ENCODE results near the gene CERS4.
"Not testable (repeated sequence)": the region's sequence is repeated elsewhere in the genome, so short reads cannot be mapped to it uniquely, and the experiment has no call there.

The CERS4 gene

GRCh38 chr19:8269724-8270123, 60.6 kb downstream of the CERS4 start:
- DNase-seq = no peak

GRCh38 chr19:8276508-8276907, 67.3 kb downstream of the CERS4 start:
- not testable (repeated sequence) for DNase-seq

- DNase-seq = not testable (repeated sequence)
Observed at GRCh38 chr19:8291337-8291736, 82.2 kb downstream of the CERS4 start.

DNA sequence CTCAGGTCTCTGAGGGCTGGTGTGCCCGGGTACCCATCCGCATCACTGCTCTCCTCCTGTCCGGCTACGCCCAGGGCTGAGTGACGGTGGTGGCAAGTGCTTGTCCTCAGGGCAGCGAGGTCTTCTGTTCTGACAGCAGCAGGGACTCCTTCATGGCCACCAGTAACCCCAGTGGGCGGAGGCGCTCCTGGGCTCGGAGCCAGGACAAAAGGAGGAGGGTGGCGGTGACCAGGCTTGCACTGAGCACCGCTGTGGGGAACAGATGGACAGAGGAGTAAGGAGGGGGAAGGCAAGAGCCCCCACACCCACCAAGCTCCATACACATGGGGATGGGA, 93.2 kb downstream of the CERS4 start:
- no peak for DNase-seq

DNA sequence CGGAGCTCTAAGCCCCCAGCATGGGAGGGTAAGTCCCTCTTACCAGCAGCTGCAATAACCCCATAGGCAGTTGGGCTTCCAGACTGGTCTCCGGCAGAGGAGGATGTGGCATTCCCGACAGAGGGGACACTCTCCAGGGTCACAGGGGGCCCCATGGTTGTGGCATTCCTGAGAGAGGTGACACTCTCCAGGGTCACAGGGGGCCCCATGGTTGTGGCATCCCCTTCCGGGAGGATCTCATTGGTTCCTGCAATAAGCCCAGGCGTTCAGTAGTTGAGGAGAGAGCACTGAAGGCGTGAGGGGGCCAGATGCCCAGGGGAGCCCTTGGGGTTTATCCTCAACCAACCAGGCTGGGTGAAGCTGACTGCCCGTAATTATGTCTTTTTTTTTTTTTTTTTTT, 93.6 kb downstream of the CERS4 start:
- no peak for DNase-seq

- DNase-seq = no peak
Observed at GRCh38 chr19:8304841-8305621, 95.9 kb downstream of the CERS4 start.

DNA sequence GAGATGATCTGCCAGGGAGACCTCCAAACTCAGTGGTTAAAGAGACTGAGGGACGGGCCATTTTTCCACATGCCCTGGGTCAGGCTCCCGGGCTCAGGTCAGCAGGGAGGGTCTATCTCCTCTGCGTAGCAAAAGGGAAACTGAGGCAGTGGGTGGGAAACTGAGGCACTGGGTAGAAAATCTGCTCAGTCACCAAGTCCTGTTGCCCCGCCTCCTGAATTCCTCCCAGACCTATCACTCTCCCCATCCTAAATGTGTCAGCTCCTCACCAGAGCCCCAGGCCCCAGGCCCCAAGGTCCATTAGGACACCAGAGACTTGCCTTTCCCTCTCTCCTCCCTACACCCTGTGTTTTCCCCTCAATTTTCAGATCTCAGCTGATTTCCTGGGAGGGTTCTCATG, 96.6 kb downstream of the CERS4 start:
- DNase-seq = no peak

GRCh38 chr19:8306235-8307054, 97.3 kb downstream of the CERS4 start:
- no peak for DNase-seq

DNA sequence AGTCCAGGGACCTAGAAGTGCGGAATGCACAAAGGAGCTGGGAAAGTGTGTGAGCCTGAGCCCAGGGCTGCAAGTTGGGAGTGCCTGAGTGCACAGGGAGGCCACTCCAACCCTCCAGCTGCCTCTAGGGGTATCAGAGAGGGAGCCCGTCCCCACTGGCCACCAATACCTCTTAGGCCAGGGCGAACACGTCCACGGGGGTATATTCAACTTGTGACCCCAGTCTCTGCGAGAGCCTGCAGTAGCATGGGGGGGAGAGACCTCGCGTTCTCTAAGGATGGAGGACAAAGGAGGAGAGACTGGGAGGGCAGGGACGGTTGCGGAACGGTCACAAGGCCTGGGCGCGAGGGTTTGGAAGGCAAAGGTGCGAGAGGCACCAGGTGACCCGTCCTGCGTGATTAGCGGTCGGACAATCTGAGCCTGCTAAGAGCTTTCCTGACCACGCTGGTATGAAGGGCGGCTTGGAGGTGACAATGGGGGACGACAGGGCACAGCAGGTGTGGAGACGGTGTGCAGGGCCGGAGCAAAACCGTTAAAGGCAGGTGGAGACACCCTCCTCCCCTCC, 98.3 kb downstream of the CERS4 start:
- peak; percentile 46 for DNase-seq

GRCh38 chr19:8307965-8308866, 99.0 kb downstream of the CERS4 start, which contains the start of gene CD320:
TSS of gene CD320 (minus strand) at chr19:8308358. CDS start at chr19:8308290, 68 bp downstream.
- DNase-seq = peak; percentile 96

GRCh38 chr19:8308891-8309291, 99.7 kb downstream of the CERS4 start:
- DNase-seq = no peak

- no peak for DNase-seq
Observed at GRCh38 chr19:8310342-8311055, 101.3 kb downstream of the CERS4 start.

- DNase-seq = peak; percentile 77
Observed at GRCh38 chr19:8311461-8312260, 102.5 kb downstream of the CERS4 start.

Data from RPMI8226 (cell line).